ENCODE measurements around the gene POLQ.
"Not testable (repeated sequence)": the region's sequence is repeated elsewhere in the genome, so short reads cannot be mapped to it uniquely, and the experiment has no call there.

Gene POLQ

DNA sequence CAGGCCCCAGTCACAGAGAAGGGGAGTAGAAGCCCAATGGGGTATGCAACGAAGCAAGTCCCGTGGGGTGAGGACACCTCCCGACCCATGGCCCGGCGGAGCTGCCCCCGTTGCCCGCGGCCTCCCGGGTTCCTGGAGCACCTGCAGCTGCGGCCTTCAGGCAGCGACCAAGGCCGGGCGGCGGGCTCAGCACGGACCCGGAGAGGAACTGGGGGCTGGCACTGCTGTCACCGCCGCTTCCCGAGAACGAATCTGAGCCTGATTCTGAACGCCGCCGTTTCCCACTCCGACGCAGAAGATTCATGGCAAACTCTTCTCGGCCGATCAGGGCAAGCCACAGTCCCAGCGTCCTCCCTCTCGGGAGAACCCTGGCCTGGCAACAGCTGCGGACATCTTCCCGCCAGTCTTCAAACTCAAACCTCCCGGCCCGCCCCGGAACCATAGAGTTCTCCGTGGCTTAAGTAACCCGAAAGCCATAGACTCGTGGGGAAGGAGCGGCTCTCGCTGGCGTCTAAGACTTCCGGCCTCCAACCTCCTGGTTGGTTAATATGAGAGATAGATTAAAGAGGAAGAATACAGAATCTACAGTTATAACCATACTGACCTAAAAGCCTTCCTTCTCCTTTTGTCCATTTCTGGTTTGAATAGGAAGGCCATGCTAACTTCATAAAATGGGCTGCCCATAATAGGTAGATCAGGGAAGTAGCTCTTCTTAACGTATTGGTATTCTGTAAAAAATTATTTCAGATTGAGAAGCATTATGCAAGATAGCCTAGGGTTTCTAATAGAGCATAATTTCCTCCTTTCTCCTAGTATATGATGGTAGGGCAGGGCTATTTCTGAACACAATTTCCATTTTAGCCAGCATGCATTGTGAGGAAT lies at the start of gene POLQ:
Gene POLQ (minus strand): TSS at position 415 of the 882 bp plus-strand sequence. CDS start 111 bp downstream, at position 304.
- in situ Hi-C loops (cut with MboI; ENCODE audit: low sequenced_read_pairs): loop anchor here (10.0 kb wide), 1 partner anchor 719 kb away; no protein-coding TSS in a partner anchor

DNA sequence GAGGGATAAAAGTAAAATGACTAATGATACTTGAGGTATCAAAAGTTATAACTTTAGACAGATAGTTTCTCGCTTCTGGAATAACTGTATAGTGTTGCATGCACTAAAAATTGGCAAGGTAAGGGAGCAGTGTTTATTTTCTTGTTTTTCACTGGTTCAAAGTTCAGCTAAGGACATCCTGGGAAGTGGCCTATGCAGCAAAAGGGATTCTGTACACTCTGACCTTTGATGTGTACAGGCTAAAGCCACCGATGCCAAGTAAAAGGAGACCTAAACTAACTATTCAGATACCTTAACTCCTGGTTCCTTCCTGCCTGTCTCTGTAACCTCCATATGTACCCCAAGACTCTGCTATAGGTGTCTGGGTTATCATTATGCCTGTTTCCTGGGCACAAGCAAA lies 49.1 kb upstream of the POLQ start:
- in situ Hi-C loops (cut with MboI; ENCODE audit: low sequenced_read_pairs): no loop called here

- in situ Hi-C loops (cut with MboI; ENCODE audit: low sequenced_read_pairs): not testable (repeated sequence)
Measured at GRCh38 chr3:121593806-121594205, 48.0 kb upstream of the POLQ start.

GRCh38 chr3:121592856-121593702 lies 47.3 kb upstream of the POLQ start, which contains the start of gene FBXO40:
TSS of gene FBXO40 (plus strand) at chr3:121593379. CDS start at chr3:121620576, 27,197 bp downstream.
- in situ Hi-C loops (cut with MboI; ENCODE audit: low sequenced_read_pairs): no loop called here

DNA sequence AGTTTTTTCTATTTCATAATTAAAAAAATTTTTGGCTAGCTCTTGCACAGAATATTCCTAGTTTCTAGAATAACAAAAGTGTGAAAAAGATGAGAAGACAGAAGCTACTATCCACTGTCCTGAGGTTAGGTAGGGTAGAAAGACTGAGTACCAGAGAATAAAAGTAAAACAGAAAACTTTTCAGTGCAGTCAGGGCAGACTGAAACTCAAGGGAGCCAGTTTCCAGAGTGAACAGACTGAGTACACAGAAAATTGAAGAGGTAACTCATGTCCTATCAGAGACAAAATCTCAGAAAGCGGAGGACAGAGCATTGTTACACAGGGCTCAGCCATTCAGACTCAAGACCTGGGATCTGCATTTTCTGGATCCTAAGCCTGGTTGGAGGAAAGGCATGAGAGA lies 38.6 kb upstream of the POLQ start:
- in situ Hi-C loops (cut with MboI; ENCODE audit: low sequenced_read_pairs): no loop called here

- in situ Hi-C loops (cut with MboI; ENCODE audit: low sequenced_read_pairs): no loop called here
Measured at GRCh38 chr3:121581691-121582090, 35.9 kb upstream of the POLQ start.

- in situ Hi-C loops (cut with MboI; ENCODE audit: low sequenced_read_pairs): loop anchor here (25.0 kb wide), 1 partner anchor 513 kb away; no protein-coding TSS in a partner anchor
Measured at GRCh38 chr3:121574449-121574848, 28.7 kb upstream of the POLQ start.

- in situ Hi-C loops (cut with MboI; ENCODE audit: low sequenced_read_pairs): loop anchor here (25.0 kb wide), 1 partner anchor 520 kb away; no protein-coding TSS in a partner anchor
Measured at GRCh38 chr3:121567649-121568048, 21.9 kb upstream of the POLQ start, which contains the start of gene ARGFX. TSS of gene ARGFX (plus strand) at chr3:121567949. CDS start at chr3:121570714, 2,765 bp downstream.

DNA sequence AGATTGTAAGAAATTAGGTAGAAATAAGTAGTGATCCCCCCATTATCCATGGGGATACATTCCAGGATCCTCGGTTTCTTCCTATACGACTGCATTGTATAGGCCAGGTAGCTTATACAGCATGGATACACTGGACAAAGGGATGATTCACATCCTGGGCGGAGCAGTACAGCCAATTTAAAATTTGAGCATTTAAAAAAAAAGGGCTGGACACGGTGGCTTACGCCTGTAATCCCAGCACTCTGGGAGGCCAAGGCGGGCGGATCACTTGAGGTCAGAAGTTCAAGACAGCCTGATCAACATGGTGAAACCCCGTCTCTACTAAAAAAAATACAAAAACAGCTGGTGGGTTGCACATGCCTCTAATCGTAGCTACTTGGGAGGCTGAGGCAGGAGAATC lies 21.0 kb upstream of the POLQ start:
- in situ Hi-C loops (cut with MboI; ENCODE audit: low sequenced_read_pairs): loop anchor here (25.0 kb wide), 1 partner anchor 521 kb away; no protein-coding TSS in a partner anchor

GRCh38 chr3:121562148-121562547 lies 16.4 kb upstream of the POLQ start:
- in situ Hi-C loops (cut with MboI; ENCODE audit: low sequenced_read_pairs): loop anchor here (25.0 kb wide), 1 partner anchor 525 kb away; no protein-coding TSS in a partner anchor

DNA sequence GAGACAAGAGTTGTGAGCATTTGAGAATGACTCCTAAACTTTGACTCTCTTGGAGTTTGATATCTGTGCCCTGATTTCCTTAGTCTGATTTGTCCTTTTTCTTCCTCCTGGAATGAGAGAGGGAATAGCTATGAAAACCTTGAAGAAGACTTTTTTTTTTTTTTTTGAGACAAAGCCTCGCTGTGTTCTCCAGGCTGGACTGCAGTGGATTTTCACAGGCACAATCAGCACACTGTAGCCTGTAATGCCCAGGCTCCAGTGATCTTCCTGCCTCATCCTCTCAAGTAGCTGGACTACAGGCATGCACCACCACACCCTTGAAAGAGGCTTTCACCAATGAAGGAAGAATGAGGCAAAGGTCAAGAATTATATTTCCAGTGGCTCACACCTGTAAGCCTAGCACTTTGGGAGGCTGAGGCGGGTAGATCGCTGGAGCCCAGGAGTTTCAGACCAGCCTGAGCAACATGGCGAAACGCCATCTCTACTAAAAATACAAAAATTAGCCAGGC lies 11.7 kb upstream of the POLQ start:
- in situ Hi-C loops (cut with MboI; ENCODE audit: low sequenced_read_pairs): loop anchor here (25.0 kb wide), 1 partner anchor 530 kb away; no protein-coding TSS in a partner anchor

DNA sequence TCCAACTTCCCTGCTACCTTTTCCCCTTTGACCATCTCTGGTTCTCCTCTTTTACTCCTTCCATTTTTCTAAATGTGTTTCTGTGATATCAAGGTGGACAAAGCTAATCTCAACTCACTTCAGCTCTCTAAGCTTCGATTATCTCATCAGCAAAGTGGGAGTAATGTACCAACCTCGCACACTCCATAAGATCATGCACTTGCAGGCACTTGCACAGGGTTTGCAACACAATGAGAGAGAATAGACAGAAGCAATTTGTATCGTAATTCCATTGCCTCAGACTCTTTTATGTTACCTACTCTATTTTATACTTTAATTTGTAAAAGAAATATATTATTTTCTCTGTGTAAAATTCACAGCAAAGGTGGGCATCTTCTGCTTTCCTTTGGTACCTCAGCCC lies 7.0 kb upstream of the POLQ start:
- in situ Hi-C loops (cut with MboI; ENCODE audit: low sequenced_read_pairs): loop anchor here (25.0 kb wide), 1 partner anchor 535 kb away; no protein-coding TSS in a partner anchor

GRCh38 chr3:121552379-121552778 lies 6.6 kb upstream of the POLQ start:
- in situ Hi-C loops (cut with MboI; ENCODE audit: low sequenced_read_pairs): loop anchor here (25.0 kb wide), 1 partner anchor 535 kb away; no protein-coding TSS in a partner anchor

DNA sequence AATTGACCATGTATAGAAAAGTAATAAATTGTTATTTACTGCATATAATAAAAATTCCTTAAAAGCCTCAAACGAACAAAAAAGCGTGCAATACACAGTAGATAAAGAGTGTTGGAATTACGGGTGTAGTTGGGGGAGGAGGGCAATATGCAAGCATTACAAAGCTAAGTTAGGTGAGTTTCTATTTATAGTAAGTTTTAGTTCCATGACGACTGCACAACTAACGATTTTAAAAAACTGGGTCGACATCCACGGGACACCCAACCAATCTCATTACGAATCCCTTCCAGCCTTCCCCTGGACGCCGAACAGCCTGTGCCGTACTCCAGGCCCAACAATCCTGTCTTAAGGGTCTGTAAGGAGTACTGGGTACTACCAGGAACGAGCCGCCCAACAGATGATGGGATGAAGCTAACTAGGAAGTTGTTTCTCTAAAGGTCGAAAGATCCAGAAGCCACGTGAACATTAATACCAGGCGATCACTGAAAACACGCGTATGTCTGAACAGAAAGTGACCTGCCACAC lies 677 bp downstream of the POLQ start:
- in situ Hi-C loops (cut with MboI; ENCODE audit: low sequenced_read_pairs): loop anchor here (10.0 kb wide), 1 partner anchor 720 kb away; no protein-coding TSS in a partner anchor

GRCh38 chr3:121542924-121543323 lies 2.9 kb downstream of the POLQ start:
- in situ Hi-C loops (cut with MboI; ENCODE audit: low sequenced_read_pairs): loop anchor here (10.0 kb wide), 1 partner anchor 722 kb away; no protein-coding TSS in a partner anchor

DNA sequence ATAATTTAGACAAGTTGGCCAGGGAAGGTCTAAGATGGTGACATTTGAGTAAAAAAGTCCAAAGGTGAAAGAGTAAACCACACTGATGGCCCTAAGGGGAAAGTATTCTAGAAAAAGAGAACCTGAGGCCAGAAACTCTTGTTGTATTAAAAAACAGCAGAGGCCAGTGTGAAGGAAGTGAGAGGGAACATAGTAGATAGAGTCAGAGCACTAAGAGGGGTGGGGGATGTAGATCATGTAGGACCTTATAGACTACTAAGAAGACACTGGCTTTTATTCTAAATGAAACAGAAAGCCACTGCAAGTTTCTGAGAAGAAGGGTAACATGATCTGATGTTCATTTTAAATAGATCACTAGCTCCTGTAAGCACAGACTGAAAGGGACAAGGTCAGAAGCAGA lies 14.5 kb downstream of the POLQ start:
- in situ Hi-C loops (cut with MboI; ENCODE audit: low sequenced_read_pairs): no loop called here

DNA sequence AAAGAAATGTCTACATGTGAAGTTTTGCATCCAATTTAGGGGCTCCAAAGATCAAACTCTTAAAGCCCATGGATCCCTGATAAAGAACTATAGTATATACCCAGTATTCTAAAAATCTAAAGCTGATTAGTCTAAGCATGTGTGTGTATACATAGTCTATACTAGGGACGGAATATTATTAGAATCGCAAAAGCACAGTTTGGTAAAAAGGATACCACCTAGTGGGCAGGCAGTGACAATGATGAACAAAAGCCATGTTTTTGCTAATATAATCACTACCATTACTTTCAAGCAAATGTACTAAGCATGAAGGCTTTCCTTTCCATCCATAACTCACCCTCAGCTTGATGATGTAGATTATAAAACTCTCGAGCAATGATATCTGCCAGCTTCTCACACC lies 16.5 kb downstream of the POLQ start:
- in situ Hi-C loops (cut with MboI; ENCODE audit: low sequenced_read_pairs): no loop called here

DNA sequence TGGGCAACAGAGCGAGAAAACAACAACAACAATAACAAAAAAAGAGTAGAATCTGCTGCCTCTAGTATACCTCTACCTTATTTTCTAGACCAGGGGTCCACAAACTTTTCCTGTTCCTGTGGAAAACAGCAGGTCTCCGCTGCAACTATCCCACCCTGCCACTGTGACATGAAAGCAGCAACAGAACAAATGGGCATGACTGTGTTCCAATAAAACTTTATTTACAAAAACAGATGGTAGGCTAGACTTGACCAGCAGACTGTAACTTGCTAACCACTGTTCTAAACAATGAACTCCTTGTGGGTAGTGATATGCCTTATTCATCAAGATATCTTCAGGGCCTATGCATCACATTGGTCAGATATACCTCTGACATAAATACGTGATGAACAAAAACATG lies 25.3 kb downstream of the POLQ start:
- in situ Hi-C loops (cut with MboI; ENCODE audit: low sequenced_read_pairs): no loop called here

DNA sequence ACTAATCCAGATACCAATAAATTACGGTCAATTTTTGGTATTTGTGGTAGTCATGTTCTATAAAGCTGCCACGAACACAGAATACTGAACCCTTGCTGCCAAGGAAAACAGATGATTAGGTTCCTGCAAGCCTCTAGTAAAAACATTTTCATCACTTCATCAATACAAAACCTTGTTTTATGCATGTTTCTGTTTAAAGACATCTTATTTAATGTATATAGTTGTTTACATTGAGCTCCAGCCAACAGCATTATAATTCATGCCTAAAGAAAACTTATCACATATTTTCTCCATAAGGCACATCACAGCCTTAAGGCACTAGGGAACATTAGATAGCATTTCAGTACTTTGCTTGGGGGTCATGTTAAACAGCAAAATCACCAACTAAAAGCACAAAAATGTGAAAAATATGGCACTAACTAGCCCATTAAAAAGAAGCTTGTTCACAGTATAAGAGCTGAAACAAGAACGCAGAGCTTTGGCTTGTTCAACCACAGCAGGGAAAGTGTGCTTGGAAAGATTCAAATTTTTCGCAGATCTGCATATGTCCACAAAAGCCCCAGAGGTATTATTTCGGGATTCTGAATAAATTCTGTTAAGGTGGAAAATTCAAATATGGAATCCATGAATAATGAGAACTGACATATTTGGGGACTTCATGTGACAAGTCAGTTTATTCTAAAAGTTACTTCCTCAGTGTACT lies 27.7 kb downstream of the POLQ start:
- in situ Hi-C loops (cut with MboI; ENCODE audit: low sequenced_read_pairs): no loop called here

DNA sequence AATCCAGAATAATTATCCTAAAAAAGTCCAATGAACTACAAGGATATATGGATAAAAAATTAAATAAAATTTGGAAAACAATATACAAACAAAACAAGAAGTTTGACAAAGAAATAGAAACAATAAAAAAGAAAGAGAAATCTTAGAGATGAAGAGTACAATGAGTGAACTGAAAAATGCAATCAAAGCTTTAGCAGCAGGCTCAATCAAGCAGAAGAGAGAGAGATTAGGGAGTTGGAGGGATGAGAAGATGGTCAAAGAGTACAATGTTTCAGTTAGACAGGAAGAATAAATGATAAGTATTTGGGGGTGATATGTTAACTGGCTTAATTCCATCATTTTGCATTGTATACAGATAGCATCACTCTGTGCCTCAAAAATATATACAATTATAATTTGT lies 29.9 kb downstream of the POLQ start:
- in situ Hi-C loops (cut with MboI; ENCODE audit: low sequenced_read_pairs): no loop called here
